Measurements from ENCODE around the gene FLNB.

GRCh38 chr3:58168498-58168897 lies 160.3 kb downstream of the FLNB start:
- TF ChIP-seq CTCF (conservative IDR thresholded peaks at IDR 0.05; ENCODE audit: low read depth, low read length) (no peak), EZH2 (IDR thresholded peaks at IDR 0.05; ENCODE audit: borderline replicate concordance, low read depth, low read length, poor library complexity, severe bottlenecking) (no peak)

Data from A673 (cell line).